Bronchial epithelial cell (primary cell): ENCODE data around the gene OPRD1. TPM values are rescaled to one million over a fixed set of nuclear protein-coding genes. Genes with fewer than 3 reads are reported as not detected.
"Not testable (repeated sequence)": the region's sequence is repeated elsewhere in the genome, so short reads cannot be mapped to it uniquely, and the experiment has no call there.

ENCODE experiments used
- DNase-seq: peaks from one replicate; pipeline ENCODE4 v3.0.0-alpha.2; 2010; ENCODE audit warnings: low read depth
- FAIRE-seq: peaks from 2 replicates; lab custom pipeline; 2011; peaks lifted over from hg19 to GRCh38; lab: Jason Lieb, UNC
- H3K27me3 ChIP-seq: 2 replicates; pipeline ENCODE4 v1.5.1; 2011; ENCODE audit warnings: low read length; ENCODE audit not compliant: control insufficient read depth, insufficient read depth
- H3K36me3 ChIP-seq: 2 replicates; pipeline ENCODE4 v1.5.1; 2011; ENCODE audit warnings: low read length; ENCODE audit not compliant: control insufficient read depth, insufficient read depth
- H3K4me3 ChIP-seq: 2 replicates; pipeline ENCODE4 v1.5.1; 2011; ENCODE audit warnings: mild to moderate bottlenecking, low read depth, low read length, control low read depth
- total RNA-seq: library from RNA; depleted of rRNA; stranded (reverse); fragments of >200 nt; gene quantifications from 2 replicates; pipeline ENCODE4 v1.2.1, GENCODE V29; 2014
- TF ChIP-seq, protein P1 (sequence below): IDR thresholded peaks from 2 replicates; pipeline ENCODE4 v1.5.1; 2011; ENCODE audit warnings: mild to moderate bottlenecking, moderate library complexity, low read length, control low read depth, inconsistent platforms; ENCODE audit not compliant: insufficient read depth, severe bottlenecking

The OPRD1 gene
- total RNA-seq, 1 donor from 2014 or later = under 0.01 TPM

DNA sequence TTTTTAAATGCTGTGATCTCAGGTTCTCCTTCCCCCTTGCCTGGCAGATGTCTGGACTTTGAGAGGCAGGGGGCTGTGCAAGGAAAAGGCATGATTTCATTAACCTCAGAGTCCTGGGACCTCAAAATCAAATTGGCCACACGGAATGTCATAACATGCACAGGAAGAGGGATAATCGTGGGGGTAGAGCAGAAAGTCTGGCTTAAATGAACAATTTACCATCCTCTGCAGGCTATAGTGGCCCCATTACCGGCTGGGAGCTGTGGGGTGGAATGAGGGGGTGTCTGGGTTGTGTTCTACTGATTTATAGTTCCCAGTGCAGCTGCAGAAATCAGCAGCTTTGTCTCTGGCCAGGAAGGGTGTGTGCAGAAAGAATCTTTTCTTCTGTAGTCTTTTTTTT is 10.8 kb downstream of the OPRD1 start:
- Histone ChIP-seq H3K36me3 (no peaks in the 10 kb centered on the region), H3K27me3 (no peaks in the 10 kb centered on the region), H3K4me3 (no peak overlapping the region)
- DNase-seq (no peak), FAIRE-seq (no peak)
- TF ChIP-seq, protein P1, sequence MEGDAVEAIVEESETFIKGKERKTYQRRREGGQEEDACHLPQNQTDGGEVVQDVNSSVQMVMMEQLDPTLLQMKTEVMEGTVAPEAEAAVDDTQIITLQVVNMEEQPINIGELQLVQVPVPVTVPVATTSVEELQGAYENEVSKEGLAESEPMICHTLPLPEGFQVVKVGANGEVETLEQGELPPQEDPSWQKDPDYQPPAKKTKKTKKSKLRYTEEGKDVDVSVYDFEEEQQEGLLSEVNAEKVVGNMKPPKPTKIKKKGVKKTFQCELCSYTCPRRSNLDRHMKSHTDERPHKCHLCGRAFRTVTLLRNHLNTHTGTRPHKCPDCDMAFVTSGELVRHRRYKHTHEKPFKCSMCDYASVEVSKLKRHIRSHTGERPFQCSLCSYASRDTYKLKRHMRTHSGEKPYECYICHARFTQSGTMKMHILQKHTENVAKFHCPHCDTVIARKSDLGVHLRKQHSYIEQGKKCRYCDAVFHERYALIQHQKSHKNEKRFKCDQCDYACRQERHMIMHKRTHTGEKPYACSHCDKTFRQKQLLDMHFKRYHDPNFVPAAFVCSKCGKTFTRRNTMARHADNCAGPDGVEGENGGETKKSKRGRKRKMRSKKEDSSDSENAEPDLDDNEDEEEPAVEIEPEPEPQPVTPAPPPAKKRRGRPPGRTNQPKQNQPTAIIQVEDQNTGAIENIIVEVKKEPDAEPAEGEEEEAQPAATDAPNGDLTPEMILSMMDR = no peak

DNA sequence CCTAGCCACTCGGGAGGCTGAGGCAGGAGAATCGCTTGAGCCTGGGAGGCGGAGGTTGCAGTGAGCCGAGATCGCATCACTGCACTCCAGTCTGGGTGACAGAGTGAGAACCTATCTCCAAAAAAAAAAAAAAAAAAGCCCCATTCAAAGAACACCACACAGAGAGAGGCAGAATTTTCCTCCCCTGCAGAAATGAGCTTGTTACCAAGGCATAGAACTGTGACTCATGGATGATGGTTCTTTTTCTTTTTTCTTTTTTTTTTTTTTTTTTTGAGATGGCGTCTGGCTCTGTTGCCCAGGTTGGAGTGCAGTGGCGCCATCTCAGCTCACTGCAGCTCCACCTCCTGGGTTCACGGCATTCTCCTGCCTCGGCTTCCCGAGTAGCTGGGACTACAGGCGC is 12.1 kb downstream of the OPRD1 start:
- not testable (repeated sequence) for H3K4me3 ChIP-seq, H3K36me3 ChIP-seq, DNase-seq, FAIRE-seq, H3K27me3 ChIP-seq

GRCh38 chr1:28828227-28828858 is 16.4 kb downstream of the OPRD1 start:
- FAIRE-seq, H3K36me3 ChIP-seq, H3K4me3 ChIP-seq, H3K27me3 ChIP-seq, DNase-seq: not testable (repeated sequence)

DNA sequence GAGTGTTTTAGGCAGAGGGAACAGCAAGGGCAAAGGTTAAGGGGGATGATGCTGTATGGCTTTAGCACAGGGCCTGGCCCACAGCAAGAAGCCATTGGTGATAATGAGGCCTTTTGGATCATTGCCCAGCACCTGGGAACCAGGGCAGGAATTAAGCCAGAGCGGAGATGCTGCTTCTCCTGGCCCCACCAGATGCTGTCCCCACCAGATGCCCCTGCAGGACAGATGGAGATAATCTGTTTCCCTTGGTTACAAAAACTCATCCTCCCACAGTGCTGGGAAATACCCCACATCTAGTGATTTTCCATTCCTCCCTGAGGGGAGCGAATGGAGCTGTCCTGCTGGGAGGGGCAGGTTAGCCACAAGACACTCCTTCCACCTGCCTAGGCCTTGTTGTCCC is 18.8 kb downstream of the OPRD1 start:
- H3K36me3 ChIP-seq = no peaks in the 10 kb centered on the region
- TF ChIP-seq, protein P1 = no peak
- DNase-seq (no peak), FAIRE-seq (no peak)
- no peak overlapping the region for H3K4me3 ChIP-seq
- no peaks in the 10 kb centered on the region for H3K27me3 ChIP-seq

DNA sequence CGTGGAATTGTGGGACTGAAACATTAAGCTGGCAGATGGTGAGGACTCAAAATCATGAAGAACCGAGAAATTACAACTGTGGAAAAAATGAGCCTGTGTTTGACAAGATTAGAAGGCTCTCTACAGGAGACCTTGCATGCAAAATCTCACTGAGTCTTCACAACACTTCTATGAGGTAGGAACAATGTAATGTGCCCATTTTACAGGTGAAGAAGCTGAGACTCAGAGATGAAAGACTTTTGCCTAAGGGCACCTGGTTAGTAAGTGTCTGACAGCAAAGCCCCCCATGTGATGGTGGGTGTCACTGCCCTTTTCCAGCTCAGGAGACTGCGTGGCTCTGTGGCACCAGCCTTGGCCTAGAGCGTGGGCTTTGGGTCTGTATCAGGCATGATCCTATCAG is 21.0 kb downstream of the OPRD1 start:
- DNase-seq (no peak), FAIRE-seq (no peak)
- Histone ChIP-seq H3K36me3 (no peaks in the 10 kb centered on the region), H3K27me3 (no peaks in the 10 kb centered on the region), H3K4me3 (no peak overlapping the region)
- TF ChIP-seq, protein P1 = no peak

GRCh38 chr1:28833381-28833780 is 21.4 kb downstream of the OPRD1 start:
- no peak for FAIRE-seq
- TF ChIP-seq, protein P1 = no peak
- no peak for DNase-seq
- Histone ChIP-seq H3K4me3 (no peak overlapping the region), H3K27me3 (no peaks in the 10 kb centered on the region), H3K36me3 (no peaks in the 10 kb centered on the region)

DNA sequence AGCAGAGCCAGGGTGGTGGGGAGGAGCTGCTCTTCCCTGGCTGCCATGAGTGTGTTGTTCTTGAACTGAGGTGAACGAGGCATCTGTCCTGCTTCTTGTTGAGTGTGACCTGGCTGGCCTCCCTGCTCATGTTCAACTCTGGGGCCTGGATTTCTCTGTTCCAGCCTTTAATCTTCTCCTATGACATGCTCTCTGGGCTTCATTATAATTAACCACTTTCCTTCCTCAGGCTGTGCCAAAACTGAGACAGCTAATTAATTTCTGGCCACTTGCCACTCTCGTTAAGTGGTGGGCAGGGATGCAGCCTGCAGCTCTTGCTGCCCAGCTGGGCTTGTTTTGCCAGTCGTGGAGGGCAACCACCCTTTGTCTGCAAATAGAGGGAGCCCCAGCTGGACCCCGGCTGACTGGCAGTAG is 23.3 kb downstream of the OPRD1 start:
- TF ChIP-seq, protein P1 = no peak
- Histone ChIP-seq H3K4me3 (no peak overlapping the region), H3K27me3 (peaks cover 2% of the 10 kb centered on the region), H3K36me3 (no peaks in the 10 kb centered on the region)
- DNase-seq (no peak), FAIRE-seq (no peak)
